Breast epithelium (tissue), 4 donors: ENCODE measurements around the gene ADCY2. TPM values are rescaled to one million over a fixed set of nuclear protein-coding genes. Genes with fewer than 3 reads are reported as not detected.

Experiments
- DNase-seq, 2 donors: peaks; one replicate each; pipeline ENCODE4 v3.0.0-alpha.2; 2019; ENCODE audit warnings: low spot score in 2 of 2
- H3K27ac ChIP-seq, 2 donors: fragments of 200-600 bp; sonication (generic) in 1 of 2; one replicate each; pipeline ENCODE4 v1.5.1; 2016 to 2019; ENCODE audit warnings: mild to moderate bottlenecking in 1 of 2
- H3K27me3 ChIP-seq, 2 donors: fragments of 200-600 bp; sonication (generic) in 1 of 2; one replicate each; pipeline versions ENCODE4 v1.5.1 to v1.6.0; 2017 to 2019; ENCODE audit warnings: control low read depth in 1 of 2, mild to moderate bottlenecking in 1 of 2
- H3K36me3 ChIP-seq: fragments of 200-600 bp; one replicate; pipeline ENCODE4 v1.5.1; 2019
- H3K4me1 ChIP-seq, 2 donors: fragments of 200-600 bp; sonication (generic); one replicate each; pipeline ENCODE4 v1.5.1; 2016 to 2019; ENCODE audit warnings: control low read depth in 1 of 2
- H3K4me3 ChIP-seq, 3 donors: fragments of 200-600 bp; sonication (generic); 1 replicate in 2 of 3; 2 replicates in 1 of 3; pipeline ENCODE4 v1.5.1; 2016 to 2019; ENCODE audit warnings: mild to moderate bottlenecking in 3 of 3, moderate library complexity in 2 of 3
- H3K9me3 ChIP-seq, 2 donors: fragments of 200-600 bp; sonication (generic) in 1 of 2; one replicate each; pipeline ENCODE4 v1.5.1; 2016 to 2019; ENCODE audit warnings: control low read depth in 1 of 2
- CTCF ChIP-seq, 3 donors: fragments of 450-650 bp; IDR thresholded peaks; one replicate each; pipeline ENCODE4 v1.5.1; 2016 to 2017; ENCODE audit warnings: antibody characterized with exemption in 3 of 3, mild to moderate bottlenecking in 3 of 3, moderate library complexity in 3 of 3
- POLR2A ChIP-seq: fragments of 450-650 bp; IDR thresholded peaks from one replicate; pipeline ENCODE4 v1.6.1; 2016; ENCODE audit warnings: antibody characterized with exemption, mild to moderate bottlenecking, moderate library complexity
- POLR2AphosphoS5 ChIP-seq, 3 donors: sonication (generic); formaldehyde crosslinking; IDR thresholded peaks; one replicate each; pipeline ENCODE4 v1.6.1; 2017; ENCODE audit warnings: antibody characterized with exemption in 3 of 3
- intact Hi-C: fragments of 100-400 bp; cut with DNase I; formaldehyde crosslinking; loops from one replicate; pipeline ENCODE4 v1.15.1; 2023; ENCODE audit warnings: low total_unique reads
- total RNA-seq, 3 donors: library from RNA; depleted of rRNA; stranded (reverse); fragments of >200 nt; gene quantifications; one replicate each; pipeline ENCODE4 v1.1.0, GENCODE V29; 2016

Gene ADCY2
- total RNA-seq, 3 donors from 2014 or later: 3.8 to 30.1 (median 4.9) TPM

- Histone ChIP-seq H3K9me3 (no peaks in the 10 kb centered on the region), H3K27me3 (peaks cover 0 to 4% of the 10 kb centered on the region in 2 donors), H3K4me3 (no peak overlapping the region), H3K27ac (no peak overlapping the region), H3K4me1 (no peaks in the 10 kb centered on the region), H3K36me3 (no peaks in the 10 kb centered on the region)
- TF ChIP-seq POLR2AphosphoS5 (IDR thresholded peaks at IDR 0.05) (no peak), POLR2A (no peak), CTCF (IDR thresholded peaks at IDR 0.05) (no peak)
- DNase-seq: no peak
- intact Hi-C loops: no loop called here
These were observed 4.7 kb upstream of the ADCY2 start for GRCh38 chr5:7391215-7391614.

- Histone ChIP-seq H3K36me3 (no peaks in the 10 kb centered on the region), H3K27me3 (peaks cover 0 to 4% of the 10 kb centered on the region in 2 donors), H3K4me1 (no peaks in the 10 kb centered on the region), H3K27ac (no peak overlapping the region), H3K4me3 (no peak overlapping the region), H3K9me3 (no peaks in the 10 kb centered on the region)
- intact Hi-C loops: no loop called here
- no peak for DNase-seq
- no peak for TF ChIP-seq POLR2AphosphoS5 (IDR thresholded peaks at IDR 0.05)
- peak; percentile 10 to 50 (median 34) for TF ChIP-seq CTCF (IDR thresholded peaks at IDR 0.05)
These were observed 3.9 kb upstream of the ADCY2 start for GRCh38 chr5:7391814-7392692.

- intact Hi-C loops: no loop called here
- Histone ChIP-seq H3K36me3 (no peaks in the 10 kb centered on the region), H3K4me3 (no peak overlapping the region), H3K9me3 (no peaks in the 10 kb centered on the region), H3K4me1 (no peaks in the 10 kb centered on the region), H3K27ac (no peak overlapping the region), H3K27me3 (peaks cover 0 to 4% of the 10 kb centered on the region in 2 donors)
- TF ChIP-seq CTCF (IDR thresholded peaks at IDR 0.05): no peak
- no peak for TF ChIP-seq POLR2A
- TF ChIP-seq POLR2AphosphoS5 (IDR thresholded peaks at IDR 0.05): no peak
- no peak for DNase-seq
These were observed 3.3 kb upstream of the ADCY2 start for GRCh38 chr5:7392693-7393024.

- Histone ChIP-seq H3K27ac (no peak overlapping the region), H3K4me1 (no peaks in the 10 kb centered on the region), H3K9me3 (no peaks in the 10 kb centered on the region), H3K36me3 (no peaks in the 10 kb centered on the region), H3K27me3 (peaks cover 0 to 4% of the 10 kb centered on the region in 2 donors), H3K4me3 (no peak overlapping the region)
- DNase-seq: no peak
- TF ChIP-seq CTCF (IDR thresholded peaks at IDR 0.05): no peak
- no peak for TF ChIP-seq POLR2AphosphoS5 (IDR thresholded peaks at IDR 0.05)
- no peak for TF ChIP-seq POLR2A
- intact Hi-C loops: no loop called here
These were observed 1.8 kb upstream of the ADCY2 start for GRCh38 chr5:7393921-7394799.
